GM12874 (cell line): ENCODE data around the gene OPRM1.
A peak's percentile ranks its signal among the peaks of the same experiment; 100 is the strongest.

Source experiments
- CTCF ChIP-seq: IDR thresholded peaks from 2 replicates; pipeline ENCODE4 v1.5.1; 2011; ENCODE audit warnings: low read depth, mild to moderate bottlenecking, control low read depth, low read length, moderate library complexity; ENCODE audit not compliant: insufficient read depth

Gene OPRM1

GRCh38 chr6:154276810-154277628 lies 238.0 kb downstream of the OPRM1 start:
- peak; percentile 25; the same call in 1 of the 2 replicates for TF ChIP-seq CTCF

- no peak for TF ChIP-seq CTCF
These were observed 238.6 kb downstream of the OPRM1 start for GRCh38 chr6:154277629-154278017.

GRCh38 chr6:154280521-154280920 lies 241.5 kb downstream of the OPRM1 start:
- no peak for TF ChIP-seq CTCF

GRCh38 chr6:154284313-154284853 lies 245.3 kb downstream of the OPRM1 start:
- TF ChIP-seq CTCF = no peak

GRCh38 chr6:154285826-154286225 lies 246.8 kb downstream of the OPRM1 start:
- no peak for TF ChIP-seq CTCF

GRCh38 chr6:154289818-154290508 lies 250.9 kb downstream of the OPRM1 start:
- no peak for TF ChIP-seq CTCF

GRCh38 chr6:154292066-154292465 lies 253.0 kb downstream of the OPRM1 start:
- TF ChIP-seq CTCF = no peak
